HG03135 (cell line): Measurements from ENCODE around the gene TCHHL1.
A peak's percentile ranks its signal among the peaks of the same experiment; 100 is the strongest.
"Not testable (repeated sequence)": the region's sequence is repeated elsewhere in the genome, so short reads cannot be mapped to it uniquely, and the experiment has no call there.

Experiments
- ATAC-seq: cut with Tn5 transposase; IDR thresholded peaks from one replicate; pipeline ENCODE4 v1.9.1; 2021; ENCODE audit warnings: mild to moderate bottlenecking, moderate library complexity; ENCODE audit not compliant: unreplicated experiment

TCHHL1 gene

DNA sequence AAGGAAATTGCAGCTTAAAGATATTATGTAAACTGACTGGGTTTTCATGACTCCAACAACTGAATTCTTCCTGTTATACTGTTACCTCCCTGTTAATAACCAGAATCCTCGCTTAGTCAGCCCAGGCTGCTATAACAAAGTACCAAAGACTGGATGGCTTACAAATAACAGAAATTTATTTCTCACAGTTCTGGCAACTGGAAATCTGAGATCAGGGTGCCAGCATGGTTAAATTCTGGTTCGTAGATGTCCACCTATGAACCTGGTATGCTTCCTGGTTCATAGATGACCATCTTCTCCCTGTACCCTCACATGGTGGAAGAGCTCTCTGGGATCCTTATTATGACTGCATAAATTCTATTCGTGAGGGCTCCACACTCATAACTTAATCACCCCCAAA lies 8.1 kb upstream of the TCHHL1 start:
- ATAC-seq = no peak

DNA sequence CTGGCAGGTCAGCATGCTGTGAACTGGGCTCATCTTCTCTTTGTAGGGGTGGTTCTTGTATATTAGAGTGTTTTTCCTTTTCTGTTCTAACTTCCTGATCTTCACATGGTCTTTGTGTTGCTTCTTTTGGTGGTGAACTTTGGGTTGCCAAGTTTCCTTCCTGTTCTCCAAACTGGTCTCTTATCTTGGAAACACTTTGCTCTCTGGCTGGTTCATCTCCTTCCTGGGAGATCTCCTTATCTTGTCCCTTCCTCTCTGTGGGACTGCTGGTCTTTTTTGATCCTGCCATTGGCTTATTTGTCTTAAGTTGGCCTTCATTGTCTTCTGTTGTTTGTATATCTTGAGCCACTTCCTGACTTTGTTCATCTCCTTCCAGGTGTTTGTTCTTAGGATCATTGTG lies 2.1 kb downstream of the TCHHL1 start:
- ATAC-seq = no peak

DNA sequence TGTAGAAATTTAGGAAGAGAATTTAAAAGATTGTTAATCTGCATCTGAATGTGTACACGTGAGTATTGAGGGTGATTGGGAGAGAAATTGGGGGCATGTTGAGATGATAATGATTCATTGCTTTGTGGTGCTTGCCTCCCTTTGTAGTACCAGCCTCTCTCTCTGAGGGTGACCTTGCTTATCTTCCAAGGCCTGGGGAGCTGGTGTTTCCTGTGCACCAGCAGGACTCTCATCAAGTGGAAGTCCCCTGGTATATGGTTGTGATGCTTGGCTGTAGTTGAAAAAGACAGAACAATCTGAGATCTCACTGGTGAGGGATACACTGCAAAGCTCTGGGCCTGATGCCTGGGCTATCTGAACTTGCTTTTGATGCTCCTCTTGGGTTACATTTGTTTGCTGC lies 4.0 kb downstream of the TCHHL1 start:
- ATAC-seq = no peak

GRCh38 chr1:152081026-152081425 lies 7.8 kb downstream of the TCHHL1 start:
- ATAC-seq = not testable (repeated sequence)

DNA sequence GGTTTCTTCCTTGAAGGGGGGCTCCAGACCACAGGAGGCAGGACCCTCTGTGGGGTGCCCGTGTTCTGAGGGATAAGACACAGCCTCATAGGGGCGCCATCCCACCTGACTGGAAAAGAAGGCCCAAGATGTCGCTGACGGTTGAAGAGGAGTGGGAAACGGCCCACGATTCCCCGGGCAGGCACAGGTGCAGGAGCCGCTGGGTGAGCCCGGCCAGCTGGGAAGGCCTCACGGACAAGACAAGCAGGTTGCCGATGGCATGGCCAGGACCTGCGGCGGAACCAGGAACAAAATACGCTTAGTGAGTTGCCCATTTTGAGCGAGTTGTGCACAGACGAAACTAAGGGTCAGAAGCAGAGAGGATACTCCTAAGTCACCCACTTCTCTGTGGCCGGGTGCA lies 8.4 kb downstream of the TCHHL1 start:
- ATAC-seq = not testable (repeated sequence)

- ATAC-seq = no peak
Measured at GRCh38 chr1:152078831-152079441, 9.9 kb downstream of the TCHHL1 start.

DNA sequence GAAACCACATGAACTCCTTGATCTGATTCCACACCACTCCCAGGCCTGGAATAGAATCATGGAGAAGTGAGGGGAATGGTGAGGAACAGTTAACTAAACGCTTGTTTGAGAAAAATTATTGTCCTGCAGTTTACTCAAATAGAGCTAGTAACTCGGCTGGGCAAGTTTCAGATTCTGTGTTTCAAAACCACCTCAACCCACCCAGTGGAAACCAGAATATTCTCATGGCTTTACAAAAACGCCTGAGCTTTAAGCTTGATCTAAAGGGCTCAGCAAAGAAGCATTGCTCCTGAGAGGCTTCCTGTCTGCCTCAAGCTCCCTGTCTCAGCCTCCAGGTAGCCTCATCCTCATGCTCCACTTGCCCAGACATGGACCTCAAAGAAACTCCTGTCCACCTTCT lies 16.6 kb downstream of the TCHHL1 start:
- ATAC-seq = no peak

DNA sequence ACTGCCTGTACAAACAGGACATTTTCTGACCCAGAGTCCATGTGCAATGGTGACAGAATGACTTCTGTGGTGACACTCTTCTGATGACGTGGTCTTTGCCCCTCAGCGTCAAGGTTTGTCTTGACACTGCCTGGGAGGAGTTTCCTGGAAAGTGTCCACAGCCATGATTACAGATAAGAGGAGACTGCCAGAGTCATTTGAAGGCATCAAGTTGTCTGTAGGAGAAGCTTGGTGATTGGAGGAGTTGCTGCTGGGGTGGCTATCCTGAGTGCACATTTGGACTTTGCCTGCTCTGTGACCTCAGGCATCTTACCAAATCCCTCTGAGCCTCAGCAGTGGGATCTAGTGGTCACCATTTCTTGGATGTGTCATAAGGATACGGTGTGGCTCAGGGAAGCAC lies 17.7 kb downstream of the TCHHL1 start:
- no peak for ATAC-seq

- ATAC-seq = no peak
Measured at GRCh38 chr1:152067929-152068328, 20.9 kb downstream of the TCHHL1 start.

DNA sequence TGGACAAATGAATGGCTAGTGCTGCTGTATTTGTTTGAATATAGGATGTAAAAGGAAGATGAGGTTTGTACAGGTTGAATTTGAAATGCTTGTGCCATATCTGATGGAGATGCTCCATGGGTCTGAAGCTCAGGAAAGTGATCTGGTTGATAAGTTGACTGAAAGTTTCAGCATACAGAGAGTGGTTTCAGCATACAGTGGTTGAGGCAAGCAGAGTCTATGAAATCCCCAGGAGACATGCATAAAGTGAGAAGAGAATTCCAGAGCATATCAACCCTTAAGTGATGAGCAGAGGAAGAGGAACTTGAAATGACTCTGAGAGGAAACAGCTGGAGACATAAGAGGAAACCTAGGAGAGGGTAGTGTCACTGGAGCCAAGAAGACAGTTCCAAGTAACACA lies 21.7 kb downstream of the TCHHL1 start:
- ATAC-seq = no peak

DNA sequence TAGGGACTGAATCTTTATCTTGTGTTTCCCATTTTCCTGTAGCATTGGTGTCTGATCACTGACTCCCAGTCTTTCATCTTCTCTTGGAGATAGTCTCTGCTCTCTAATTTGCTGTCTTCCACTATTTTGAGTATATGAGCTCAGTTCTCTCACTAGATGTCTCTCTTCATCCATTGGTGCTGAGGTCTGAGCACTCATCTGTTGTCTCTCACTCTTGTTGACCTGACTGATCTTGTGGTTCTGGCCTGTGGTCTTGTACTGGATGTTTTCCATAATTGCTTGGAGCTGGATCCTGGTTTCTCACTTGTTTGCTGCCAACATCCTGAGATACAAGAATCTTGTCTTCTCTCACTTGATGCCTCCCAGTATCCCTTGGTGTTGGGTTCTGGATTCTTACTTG lies 26.9 kb downstream of the TCHHL1 start:
- no peak for ATAC-seq

GRCh38 chr1:152053375-152053774 lies 35.5 kb downstream of the TCHHL1 start:
- no peak for ATAC-seq

- no peak for ATAC-seq
Measured at GRCh38 chr1:152052606-152053005, 36.3 kb downstream of the TCHHL1 start.

- ATAC-seq = no peak
Measured at GRCh38 chr1:152050886-152051675, 37.8 kb downstream of the TCHHL1 start.

- no peak for ATAC-seq
Measured at GRCh38 chr1:152049291-152050083, 39.4 kb downstream of the TCHHL1 start.

- ATAC-seq = peak; percentile 12
Measured at GRCh38 chr1:152048416-152049009, 40.4 kb downstream of the TCHHL1 start.

DNA sequence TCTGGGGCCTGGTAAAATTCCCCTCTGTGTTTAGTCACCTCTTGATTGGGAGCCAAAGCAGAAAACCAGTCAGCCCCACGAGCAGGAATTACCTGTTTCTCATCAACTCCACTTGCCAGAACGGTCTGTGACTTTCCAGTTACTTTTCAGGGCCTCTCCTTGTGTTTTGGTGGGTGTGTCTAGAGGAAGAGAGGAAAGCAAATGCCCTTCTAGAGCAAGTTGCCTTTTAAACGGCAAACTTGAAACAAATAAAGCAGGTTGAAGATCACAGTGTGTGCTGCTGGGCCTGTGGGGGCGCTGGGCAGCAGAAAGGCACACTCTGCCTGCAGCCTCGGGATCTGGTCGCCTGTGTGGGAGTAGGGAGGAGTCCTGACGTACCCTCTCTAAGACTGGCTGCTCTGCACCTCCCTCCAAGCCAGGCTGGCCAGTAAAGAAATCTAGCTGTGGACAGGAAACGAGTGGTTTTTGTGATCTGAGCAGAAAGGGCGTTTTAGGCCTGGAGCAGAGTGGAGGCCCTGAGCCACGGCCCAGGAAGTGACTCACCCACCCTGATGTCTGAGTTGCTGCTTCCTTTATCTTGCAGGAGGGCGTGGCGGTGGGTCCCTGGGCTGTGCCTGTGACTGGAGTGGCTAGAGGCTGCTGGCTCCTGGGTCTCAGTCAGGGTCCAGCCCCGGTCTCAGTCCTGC lies 41.0 kb downstream of the TCHHL1 start:
- peak; percentile 96 for ATAC-seq

DNA sequence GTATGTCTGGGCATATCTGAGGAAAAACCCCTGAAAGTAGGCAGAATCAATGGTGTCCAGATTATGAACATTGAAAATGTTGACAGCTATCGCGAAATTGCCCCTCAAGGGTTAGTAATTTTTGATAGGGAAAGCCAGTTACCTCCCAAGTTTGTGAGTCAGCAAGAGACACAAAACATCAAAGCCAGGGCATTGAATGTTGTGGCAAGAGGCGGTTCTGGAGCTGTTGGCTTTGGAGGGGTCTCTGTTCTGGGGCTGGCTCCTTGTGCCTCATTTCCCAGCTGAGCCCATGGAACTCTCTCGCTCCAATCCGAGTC lies 41.5 kb downstream of the TCHHL1 start:
- ATAC-seq = no peak

DNA sequence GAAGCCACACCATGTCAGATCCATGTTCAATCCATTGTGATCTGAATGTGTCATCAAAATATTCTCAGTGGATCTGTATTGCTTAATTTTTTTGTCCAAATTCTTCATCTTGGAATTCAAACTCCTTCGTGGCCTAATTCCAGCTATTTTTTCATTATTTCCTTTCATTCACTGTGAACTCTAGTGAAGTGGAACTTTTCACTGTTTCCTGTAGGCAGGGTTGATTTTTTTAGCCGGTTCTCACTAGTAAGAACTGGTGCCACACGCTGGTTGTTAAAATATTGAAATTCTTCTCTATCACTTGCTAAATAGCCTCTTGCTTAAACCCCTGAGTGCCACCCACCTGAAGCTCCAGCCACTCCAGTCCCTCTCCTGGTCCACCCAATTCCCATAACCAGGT lies 44.5 kb downstream of the TCHHL1 start:
- ATAC-seq = no peak

- no peak for ATAC-seq
Measured at GRCh38 chr1:152043870-152044269, 45.0 kb downstream of the TCHHL1 start.

- ATAC-seq = no peak
Measured at GRCh38 chr1:152042030-152042429, 46.8 kb downstream of the TCHHL1 start.
